K562 (cell line): ENCODE measurements around the gene FMN2. TPM values are rescaled to one million over a fixed set of nuclear protein-coding genes. Genes with fewer than 3 reads are reported as not detected.

ENCODE experiments used
- ATAC-seq: fragments of 200-7000 bp; cut with Tn5 transposase; 3 replicates; pipeline ENCODE4 v1.9.1; 2020; ENCODE audit warnings: moderate library complexity
- BruUV-seq: library from RNA; stranded (reverse); fragments of 400-500 nt; replicated peaks from 2 replicates; lab custom pipeline; 2021; lab: Mats Ljungman, UMichigan
- CTCF ChIA-PET: fragments of 300-600 bp; formaldehyde crosslinking; extraction: SDS; loops from one replicate; lab custom pipeline; 2021; ENCODE audit warnings: low intra/inter-chr PET ratio; lab: Yijun Ruan, JAX
- POLR2A ChIA-PET: fragments of 300-600, 350-650 bp; sonication (Branson Sonifier 250); formaldehyde crosslinking; extraction: SDS; loops from one replicate; lab custom pipeline; 2021; ENCODE audit warnings: antibody characterized with exemption, inconsistent platforms; lab: Yijun Ruan, JAX
- DNase-seq, 4 experiments: peaks; one replicate each; pipeline versions ENCODE4 v3.0.0 to v3.0.0-alpha.2; 2011 to 2018; ENCODE audit warnings: low spot score in 3 of 4, mixed read lengths in 3 of 4; ENCODE audit errors: extremely low read depth in 1 of 4
- FAIRE-seq: peaks from 2 replicates; lab custom pipeline; 2011; peaks lifted over from hg19 to GRCh38; lab: Jason Lieb, UNC
- H2AFZ ChIP-seq: 2 replicates; pipeline ENCODE4 v1.6.0; 2011; ENCODE audit warnings: low read depth, low read length, control low read depth, inconsistent platforms
- H3K27ac ChIP-seq: fragments of 200-600 bp; 3 replicates; pipeline ENCODE4 v1.8.0; 2011; ENCODE audit warnings: low read depth, mild to moderate bottlenecking, control low read depth, inconsistent platforms, low read length, moderate library complexity, mixed read lengths; ENCODE audit errors: extremely low read depth
- H3K27me3 ChIP-seq, 2 experiments: fragments of 300-600 bp in 1 of 2; 2 replicates in 1 of 2; 3 replicates in 1 of 2; pipeline versions ENCODE4 v1.6.0 to v1.8.0; 2011; ENCODE audit warnings: inconsistent platforms in 2 of 2, low read length in 2 of 2, mild to moderate bottlenecking in 1 of 2, mixed read lengths in 1 of 2, moderate library complexity in 1 of 2; ENCODE audit not compliant: control insufficient read depth in 2 of 2, insufficient read depth in 2 of 2
- H3K36me3 ChIP-seq: fragments of 300-600 bp; 3 replicates; pipeline ENCODE4 v1.8.0; 2011; ENCODE audit warnings: mild to moderate bottlenecking, low read length, inconsistent platforms; ENCODE audit not compliant: control insufficient read depth, insufficient read depth
- H3K4me1 ChIP-seq, 2 experiments: fragments of 200-600 bp in 1 of 2; replicated peaks in 1 of 2; 2 replicates in 1 of 2; 3 replicates in 1 of 2; pipeline versions ENCODE4 v1.5.1 to v1.8.0; 2011; ENCODE audit warnings: inconsistent platforms in 2 of 2, low read length in 2 of 2, mild to moderate bottlenecking in 1 of 2, mixed read lengths in 1 of 2, moderate library complexity in 1 of 2; ENCODE audit not compliant: control insufficient read depth in 2 of 2, insufficient read depth in 2 of 2
- H3K4me2 ChIP-seq: 2 replicates; pipeline ENCODE4 v1.6.1; 2011; ENCODE audit warnings: low read length, control low read depth, inconsistent platforms, mixed read lengths; ENCODE audit not compliant: insufficient read depth
- H3K4me3 ChIP-seq: fragments of 200-600 bp; sonication (generic), shearing (Covaris generic); 2 replicates; pipeline ENCODE4 v1.5.1; 2016; ENCODE audit warnings: control low read depth, inconsistent platforms
- H3K79me2 ChIP-seq: fragments of 200-600 bp; 3 replicates; pipeline ENCODE4 v1.8.0; 2011; ENCODE audit warnings: low read length, inconsistent platforms; ENCODE audit not compliant: control insufficient read depth, insufficient read depth
- H3K9ac ChIP-seq, 2 experiments: 2 replicates each; pipeline versions ENCODE4 v1.6.0 to v1.6.1; 2011; ENCODE audit warnings: low read depth in 2 of 2, low read length in 2 of 2, control low read depth in 1 of 2, inconsistent platforms in 1 of 2, mild to moderate bottlenecking in 1 of 2, mixed read lengths in 1 of 2; ENCODE audit not compliant: insufficient read depth in 1 of 2
- H3K9me1 ChIP-seq: one replicate; pipeline ENCODE4 v1.6.0; 2011; ENCODE audit warnings: inconsistent platforms, mild to moderate bottlenecking, low read length, moderate library complexity; ENCODE audit not compliant: control insufficient read depth, insufficient read depth
- H3K9me3 ChIP-seq: replicated peaks from 2 replicates; pipeline ENCODE4 v1.5.1; 2011; ENCODE audit warnings: low read depth, low read length, inconsistent platforms; ENCODE audit not compliant: control insufficient read depth, insufficient read depth
- H4K20me1 ChIP-seq: replicated peaks from 2 replicates; pipeline ENCODE4 v1.6.1; 2011; ENCODE audit warnings: low read length, inconsistent platforms, mixed read lengths; ENCODE audit not compliant: control insufficient read depth, insufficient read depth
- DIDO1 ChIP-seq: fragments of 450-650 bp; IDR thresholded peaks from 2 replicates; pipeline ENCODE4 v1.6.1; 2016; ENCODE audit warnings: low read depth, missing biosample characterization, missing genetic modification characterization
- FOXJ3 ChIP-seq: sonication (generic); formaldehyde crosslinking; IDR thresholded peaks from 2 replicates; pipeline ENCODE4 v1.4.0; 2020; ENCODE audit warnings: mild to moderate bottlenecking, missing genetic modification reagents
- HNRNPH1 ChIP-seq: fragments of 200-400 bp; formaldehyde crosslinking; optimal IDR thresholded peaks from 2 replicates; pipeline ENCODE3; 2017; ENCODE audit warnings: low read depth, mild to moderate bottlenecking, low read length, moderate library complexity
- HNRNPUL1 ChIP-seq: fragments of 200-400 bp; formaldehyde crosslinking; IDR thresholded peaks from 2 replicates; pipeline ENCODE4 v1.6.1; 2017; ENCODE audit warnings: low read length
- NFXL1 ChIP-seq: fragments of 450-650 bp; formaldehyde crosslinking; IDR thresholded peaks from 2 replicates; pipeline ENCODE4 v1.4.0; 2021; ENCODE audit warnings: mild to moderate bottlenecking
- USF1 ChIP-seq: sonication (generic); formaldehyde crosslinking; IDR thresholded peaks from 2 replicates; pipeline ENCODE4 v1.9.0; 2022; ENCODE audit warnings: mild to moderate bottlenecking, missing genetic modification reagents
- ZNF41 ChIP-seq: fragments of 250-450 bp; sonication (Bioruptor Pico); conservative IDR thresholded peaks from 2 replicates; pipeline ENCODE4 v1.4.0; 2020; ENCODE audit warnings: mild to moderate bottlenecking
- ZNF445 ChIP-seq: fragments of 250-450 bp; sonication (Bioruptor Pico); IDR thresholded peaks from 2 replicates; pipeline ENCODE4 v1.4.0; 2020; ENCODE audit warnings: low read depth, mild to moderate bottlenecking, moderate library complexity
- ZNF561 ChIP-seq: fragments of 450-650 bp; formaldehyde crosslinking; conservative IDR thresholded peaks from 2 replicates; pipeline ENCODE4 v1.4.0; 2020; ENCODE audit warnings: mild to moderate bottlenecking, moderate library complexity
- WGBS: fragments of 100-300 bp; shearing (Covaris generic); methylation state at CpG from one replicate; pipeline ENCODE4 v1.1.6; 2016; ENCODE audit warnings: low coverage, mixed read lengths; ENCODE audit not compliant: insufficient coverage; ENCODE audit errors: missing lambda C conversion rate; 5-methylcytosine and 5-hydroxymethylcytosine counted together
- in situ Hi-C: fragments of 300-500 bp; cut with MboI; formaldehyde crosslinking; loops from 4 replicates; pipeline ENCODE4 v1.15.0; 2018; ENCODE audit warnings: inconsistent platforms, mixed read lengths
- intact Hi-C: fragments of 100-400 bp; cut with micrococcal nuclease; formaldehyde crosslinking; loops from 2 replicates; pipeline ENCODE4 v1.14.2; 2022
- polyA plus RNA-seq, 8 experiments: library from polyadenylated mRNA; depleted of rRNA in 4 of 8; stranded (reverse) in 5 of 8; unstranded in 3 of 8; fragments of >200 nt; fragmentation: Nextera tagmentation in 2 of 8; fragmentation: Illumina TruSeq in 1 of 8; extraction: Ambion mirVana in 2 of 8; extraction: Trizol in 1 of 8; gene quantifications; 2 replicates each; pipeline versions ENCODE4 v1.2.1 to v1.2.3, GENCODE V29; 2011 to 2014; ENCODE audit warnings: inconsistent platforms in 1 of 8, missing spikeins in 1 of 8
- total RNA-seq, 7 experiments: library from RNA; depleted of rRNA in 6 of 7; stranded (reverse); fragments of >200 nt in 6 of 7; fragmentation: Illumina TruSeq in 2 of 7; extraction: Trizol in 2 of 7; gene quantifications; 2 replicates each; pipeline versions ENCODE4 v1.2.1 to v1.2.3, GENCODE V29; 2011 to 2021; ENCODE audit warnings: low replicate concordance in 1 of 7
- TF ChIP-seq, protein P1 (sequence below): fragments of 250-450 bp; sonication (Bioruptor Pico); IDR thresholded peaks from 2 replicates; pipeline ENCODE4 v1.4.0; 2020; ENCODE audit warnings: mild to moderate bottlenecking, moderate library complexity
- TF ChIP-seq, protein P2 (sequence below): fragments of 250-450 bp; sonication (Bioruptor Pico); IDR thresholded peaks from 2 replicates; pipeline ENCODE4 v1.5.0; 2021; ENCODE audit warnings: mild to moderate bottlenecking, moderate library complexity

The FMN2 gene
- total and polyA plus RNA-seq, 9 of the 15 experiments (the other 6 are each of a cell fraction or from before 2014, with no cell fraction given) = 0.15 to 0.45 (median 0.16) TPM; not detected in 3

DNA sequence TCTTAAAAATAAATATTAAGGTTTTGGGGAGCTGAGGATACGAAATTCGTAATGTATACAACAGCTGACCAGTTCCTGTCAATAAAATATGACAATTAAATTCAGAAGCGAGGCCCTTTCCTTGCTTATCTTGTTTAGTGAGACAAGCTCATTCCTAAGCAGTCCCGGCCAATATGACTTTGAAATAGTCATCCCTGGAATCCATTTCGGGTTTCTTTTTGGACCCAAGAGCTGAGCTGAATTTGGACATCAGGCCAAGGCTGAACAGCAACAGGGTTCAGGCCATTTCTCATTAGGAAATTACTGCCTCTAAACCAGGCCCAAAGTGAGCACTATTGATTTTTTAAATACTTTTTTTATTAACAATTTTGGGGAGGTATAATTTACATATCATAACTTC, 17.3 kb upstream of the FMN2 start (continued):
- TF ChIP-seq ZNF561 (CRISPR knock-in tag) = no peak

DNA sequence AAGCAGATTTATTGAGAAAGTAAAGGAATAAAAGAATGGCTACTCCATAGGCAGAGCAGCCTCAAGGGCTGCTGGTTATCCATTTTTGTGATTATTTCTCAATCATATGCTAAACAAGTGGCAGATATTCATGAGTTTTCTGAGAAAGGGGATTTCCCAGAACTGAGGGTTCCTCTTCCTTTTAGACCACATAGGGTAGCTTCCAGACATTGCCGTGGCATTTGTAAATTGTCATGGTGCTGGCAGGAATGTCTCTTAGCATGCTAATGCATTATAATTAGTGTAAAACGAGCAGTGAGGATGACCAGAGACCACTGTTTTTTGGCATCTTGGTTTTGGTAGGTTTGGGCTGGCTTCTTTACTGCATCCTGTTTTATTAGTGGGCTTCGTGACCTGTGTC, 16.8 kb upstream of the FMN2 start:
- Histone ChIP-seq H4K20me1 (no peaks in the 10 kb centered on the region), H3K9me3 (no peaks in the 10 kb centered on the region), H2AFZ (no peak overlapping the region), H3K36me3 (no peaks in the 10 kb centered on the region), H3K27me3 (no peaks in the 10 kb centered on the region), H3K4me3 (no peak overlapping the region), H3K79me2 (no peaks in the 10 kb centered on the region), H3K9me1 (no peaks in the 10 kb centered on the region), H3K4me1 (no peaks in the 10 kb centered on the region), H3K27ac (no peak overlapping the region), H3K9ac (no peak overlapping the region), H3K4me2 (no peak overlapping the region)
- WGBS = 0% methylated on average over 3 of the region's 3 CpGs
- no peak for DNase-seq
- ChIA-PET POLR2A (no interaction called here), CTCF (no interaction called here)
- BruUV-seq = no TSS peak
- no peak for TF ChIP-seq FOXJ3 (CRISPR knock-in tag)
- no peak for TF ChIP-seq NFXL1
- TF ChIP-seq HNRNPH1 = no peak
- no peak for TF ChIP-seq ZNF445 (CRISPR knock-in tag)
- no peak for TF ChIP-seq ZNF41 (CRISPR knock-in tag)
- no peak for TF ChIP-seq HNRNPUL1
- TF ChIP-seq, protein P1, sequence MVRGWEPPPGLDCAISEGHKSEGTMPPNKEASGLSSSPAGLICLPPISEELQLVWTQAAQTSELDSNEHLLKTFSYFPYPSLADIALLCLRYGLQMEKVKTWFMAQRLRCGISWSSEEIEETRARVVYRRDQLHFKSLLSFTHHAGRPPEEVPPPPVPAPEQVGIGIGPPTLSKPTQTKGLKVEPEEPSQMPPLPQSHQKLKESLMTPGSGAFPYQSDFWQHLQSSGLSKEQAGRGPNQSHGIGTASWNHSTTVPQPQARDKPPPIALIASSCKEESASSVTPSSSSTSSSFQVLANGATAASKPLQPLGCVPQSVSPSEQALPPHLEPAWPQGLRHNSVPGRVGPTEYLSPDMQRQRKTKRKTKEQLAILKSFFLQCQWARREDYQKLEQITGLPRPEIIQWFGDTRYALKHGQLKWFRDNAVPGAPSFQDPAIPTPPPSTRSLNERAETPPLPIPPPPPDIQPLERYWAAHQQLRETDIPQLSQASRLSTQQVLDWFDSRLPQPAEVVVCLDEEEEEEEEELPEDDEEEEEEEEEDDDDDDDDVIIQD (CRISPR knock-in tag) = no peak
- TF ChIP-seq, protein P2, sequence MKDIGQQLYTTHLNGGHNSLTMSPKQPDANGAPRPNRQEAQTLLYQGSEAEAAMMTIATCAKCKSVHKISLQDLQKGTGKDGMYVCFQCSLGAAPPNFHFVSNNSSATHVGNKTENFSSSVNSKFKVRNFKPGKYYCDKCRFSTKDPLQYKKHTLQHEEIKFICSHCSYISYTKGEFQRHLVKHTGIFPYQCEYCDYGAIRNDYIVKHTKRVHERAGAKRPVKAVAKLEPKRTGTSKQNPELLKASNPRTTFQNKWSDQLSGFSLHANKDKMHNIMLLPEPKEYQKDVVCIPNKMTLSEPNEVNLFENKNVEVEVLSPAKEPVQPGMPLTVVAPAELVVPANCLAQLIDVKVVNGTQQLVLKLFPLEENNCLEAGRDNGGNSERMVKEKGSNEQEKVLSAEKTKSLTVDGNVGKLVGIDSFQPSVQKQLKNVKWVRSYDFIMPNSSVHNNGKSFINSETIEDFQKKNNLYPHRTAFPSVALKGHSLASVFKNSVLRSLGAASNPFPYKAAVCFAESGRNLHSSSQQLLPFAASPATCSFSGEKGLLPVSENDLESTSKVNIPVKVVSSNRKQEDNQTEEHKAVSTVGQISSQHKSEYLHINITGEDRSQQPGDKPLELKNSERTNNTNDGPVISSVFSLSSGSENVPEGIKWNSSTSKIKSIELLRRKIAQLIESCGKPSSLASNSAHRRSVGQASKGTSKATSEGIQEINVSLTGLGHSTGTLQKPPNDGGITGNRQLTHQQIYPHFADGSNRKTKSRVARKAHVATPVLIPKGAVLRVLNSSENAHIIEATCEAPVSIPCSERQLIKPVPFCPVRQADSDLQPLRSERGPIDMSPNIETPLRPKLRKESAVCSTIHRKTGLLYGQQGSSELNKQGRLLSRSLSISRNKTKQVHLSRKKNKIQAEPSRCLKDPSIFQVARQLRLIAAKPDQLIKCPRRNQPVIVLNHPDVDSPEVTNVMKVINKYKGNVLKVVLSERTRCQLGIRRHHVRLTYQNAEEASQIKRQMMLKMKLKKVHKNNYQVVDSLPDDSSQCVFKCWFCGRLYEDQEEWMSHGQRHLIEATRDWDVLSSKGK (CRISPR knock-in tag) = no peak
- TF ChIP-seq DIDO1 (tag) = no peak
- no peak for TF ChIP-seq USF1 (CRISPR knock-in tag)
- intact Hi-C loops = no loop called here
- in situ Hi-C loops = no loop called here
- no peak for FAIRE-seq
- ATAC-seq = no peak
